Measurements from ENCODE around the gene MAGI2.

DNA sequence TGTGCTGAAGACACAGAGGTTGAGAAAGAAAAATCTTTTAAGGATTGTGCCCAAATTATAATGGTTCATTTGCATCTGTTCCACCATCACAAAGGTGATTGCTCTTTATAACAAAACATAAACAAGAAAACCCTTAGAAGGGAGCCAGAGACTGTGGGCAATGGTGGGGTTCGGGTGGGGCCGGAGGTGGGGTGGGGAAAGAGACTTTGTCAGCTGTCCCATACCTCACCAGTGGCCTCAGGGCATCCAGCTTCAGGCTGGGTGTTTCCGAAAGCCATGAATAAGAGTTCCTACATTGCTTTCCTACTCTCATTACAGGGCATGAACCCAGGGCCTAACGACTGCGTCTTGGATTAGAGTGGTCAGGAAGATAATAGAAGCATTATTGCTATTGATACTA, 1427.0 kb downstream of the MAGI2 start:
- TF ChIP-seq POLR2A (IDR thresholded peaks at IDR 0.05) = no peak
- TF ChIP-seq, protein P1, sequence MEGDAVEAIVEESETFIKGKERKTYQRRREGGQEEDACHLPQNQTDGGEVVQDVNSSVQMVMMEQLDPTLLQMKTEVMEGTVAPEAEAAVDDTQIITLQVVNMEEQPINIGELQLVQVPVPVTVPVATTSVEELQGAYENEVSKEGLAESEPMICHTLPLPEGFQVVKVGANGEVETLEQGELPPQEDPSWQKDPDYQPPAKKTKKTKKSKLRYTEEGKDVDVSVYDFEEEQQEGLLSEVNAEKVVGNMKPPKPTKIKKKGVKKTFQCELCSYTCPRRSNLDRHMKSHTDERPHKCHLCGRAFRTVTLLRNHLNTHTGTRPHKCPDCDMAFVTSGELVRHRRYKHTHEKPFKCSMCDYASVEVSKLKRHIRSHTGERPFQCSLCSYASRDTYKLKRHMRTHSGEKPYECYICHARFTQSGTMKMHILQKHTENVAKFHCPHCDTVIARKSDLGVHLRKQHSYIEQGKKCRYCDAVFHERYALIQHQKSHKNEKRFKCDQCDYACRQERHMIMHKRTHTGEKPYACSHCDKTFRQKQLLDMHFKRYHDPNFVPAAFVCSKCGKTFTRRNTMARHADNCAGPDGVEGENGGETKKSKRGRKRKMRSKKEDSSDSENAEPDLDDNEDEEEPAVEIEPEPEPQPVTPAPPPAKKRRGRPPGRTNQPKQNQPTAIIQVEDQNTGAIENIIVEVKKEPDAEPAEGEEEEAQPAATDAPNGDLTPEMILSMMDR (IDR thresholded peaks at IDR 0.05) = no peak

Measured in esophagus squamous epithelium (tissue), 4 donors.